Natural killer cell treated with Interleukin-12 subunit alpha and Interleukin-12 subunit beta and Interleukin-15 and Interleukin-18, amount 100 ng/mL, for 72 hours (primary cell): Measurements from ENCODE around the gene PFDN5. TPM values are rescaled to one million over a fixed set of nuclear protein-coding genes. Genes with fewer than 3 reads are reported as not detected.
"Not testable (repeated sequence)": the region's sequence is repeated elsewhere in the genome, so short reads cannot be mapped to it uniquely, and the experiment has no call there.

ENCODE experiments used
- ATAC-seq, 2 donors: fragments of 150-1000 bp; cut with Tn5 transposase in 1 of 2; sonication (Bioruptor Pico), chemical (Tn5 transposase) in 1 of 2; 2 replicates each; pipeline ENCODE4 v1.10.0; 2021
- DNase-seq: peaks from one replicate; pipeline ENCODE4 v3.0.0; 2022; ENCODE audit warnings: low spot score
- H3K27ac Mint-ChIP-seq, 2 donors: 1 replicate in 1 of 2; 2 replicates in 1 of 2; pipeline ENCODE4 v1.8.0; 2022; ENCODE audit warnings: mixed read lengths in 2 of 2, mild to moderate bottlenecking in 1 of 2, moderate library complexity in 1 of 2
- H3K27me3 Mint-ChIP-seq, 2 donors: 1 replicate in 1 of 2; 2 replicates in 1 of 2; pipeline ENCODE4 v1.8.0; 2022; ENCODE audit warnings: mixed read lengths in 2 of 2
- H3K36me3 Mint-ChIP-seq: one replicate; pipeline ENCODE4 v1.8.0; 2022; ENCODE audit warnings: mixed read lengths
- H3K4me1 Mint-ChIP-seq, 2 donors: 1 replicate in 1 of 2; 2 replicates in 1 of 2; pipeline ENCODE4 v1.8.0; 2022; ENCODE audit warnings: low read depth in 2 of 2, mixed read lengths in 2 of 2, mild to moderate bottlenecking in 1 of 2
- H3K4me3 Mint-ChIP-seq: one replicate; pipeline ENCODE4 v1.8.0; 2022; ENCODE audit warnings: mixed read lengths
- H3K9me3 Mint-ChIP-seq: 2 replicates; pipeline ENCODE4 v1.8.0; 2022; ENCODE audit warnings: mixed read lengths
- total RNA-seq, 2 donors: library from RNA; stranded (reverse); gene quantifications; one replicate each; pipeline ENCODE4 v1.2.3, GENCODE V29; 2022

Gene PFDN5
- total RNA-seq, 2 donors from 2014 or later = 199 to 233 TPM

- H3K9me3 Mint-ChIP-seq = no peaks in the 10 kb centered on the region
- H3K27me3 Mint-ChIP-seq = no peaks in the 10 kb centered on the region
- no peak for ATAC-seq
- H3K4me3 Mint-ChIP-seq = peak overlapping the region; percentile 91
- no peak for DNase-seq
- no peaks in the 10 kb centered on the region for H3K36me3 Mint-ChIP-seq
- peak overlapping the region; percentile 74 to 86 for H3K27ac Mint-ChIP-seq
- H3K4me1 Mint-ChIP-seq = peaks cover 32 to 33% of the 10 kb centered on the region in 2 donors
Measured at GRCh38 chr12:53268630-53269562, 26.4 kb upstream of the PFDN5 start.

GRCh38 chr12:53274445-53274844 lies 20.9 kb upstream of the PFDN5 start:
- Mint-ChIP-seq H3K27me3 (no peaks in the 10 kb centered on the region), H3K36me3 (peaks cover 4% of the 10 kb centered on the region), H3K4me3 (no peak overlapping the region), H3K4me1 (peaks cover 10% of the 10 kb centered on the region in 2 donors), H3K9me3 (no peaks in the 10 kb centered on the region), H3K27ac (no peak overlapping the region)
- ATAC-seq (no peak), DNase-seq (no peak)

DNA sequence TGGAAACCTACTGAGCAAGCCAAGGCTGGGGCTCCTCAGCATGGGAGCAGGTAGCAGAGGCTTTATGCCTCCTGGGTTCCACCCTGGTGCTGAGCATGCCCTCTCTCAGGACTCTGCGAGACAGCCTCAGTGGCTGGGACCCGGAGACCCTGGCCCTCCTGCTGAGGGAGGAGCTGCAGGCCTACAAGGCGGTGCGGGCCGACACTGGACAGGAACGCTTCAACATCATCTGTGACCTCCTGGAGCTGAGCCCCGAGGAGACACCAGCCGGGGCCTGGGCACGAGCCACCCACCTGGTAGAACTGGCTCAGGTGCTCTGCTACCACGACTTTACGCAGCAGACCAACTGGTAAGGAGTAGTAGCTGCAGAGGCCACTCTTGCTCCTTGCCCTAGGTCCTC lies 18.8 kb upstream of the PFDN5 start:
- H3K9me3 Mint-ChIP-seq = no peaks in the 10 kb centered on the region
- no peak overlapping the region for H3K27ac Mint-ChIP-seq
- ATAC-seq = peak in 1 of 2 donors; percentile 38
- no peaks in the 10 kb centered on the region for H3K27me3 Mint-ChIP-seq
- DNase-seq = no peak
- no peak overlapping the region for H3K4me3 Mint-ChIP-seq
- H3K4me1 Mint-ChIP-seq = no peaks in the 10 kb centered on the region
- peaks cover 7% of the 10 kb centered on the region for H3K36me3 Mint-ChIP-seq

GRCh38 chr12:53277981-53278380 lies 17.4 kb upstream of the PFDN5 start:
- Mint-ChIP-seq H3K4me3 (no peak overlapping the region), H3K36me3 (peaks cover 7% of the 10 kb centered on the region), H3K4me1 (no peaks in the 10 kb centered on the region), H3K9me3 (no peaks in the 10 kb centered on the region), H3K27me3 (no peaks in the 10 kb centered on the region), H3K27ac (no peak overlapping the region)
- ATAC-seq (no peak), DNase-seq (no peak)

- no peaks in the 10 kb centered on the region for H3K27me3 Mint-ChIP-seq
- peaks cover 7% of the 10 kb centered on the region for H3K36me3 Mint-ChIP-seq
- H3K27ac Mint-ChIP-seq = no peak overlapping the region
- DNase-seq (no peak), ATAC-seq (no peak)
- H3K4me1 Mint-ChIP-seq = no peaks in the 10 kb centered on the region
- no peaks in the 10 kb centered on the region for H3K9me3 Mint-ChIP-seq
- no peak overlapping the region for H3K4me3 Mint-ChIP-seq
Measured at GRCh38 chr12:53279283-53279869, 16.0 kb upstream of the PFDN5 start.

- no peak for ATAC-seq
Measured at GRCh38 chr12:53279888-53280498, 15.3 kb upstream of the PFDN5 start.

GRCh38 chr12:53286448-53286847 lies 8.9 kb upstream of the PFDN5 start:
- no peak for ATAC-seq
- Mint-ChIP-seq H3K9me3 (no peaks in the 10 kb centered on the region), H3K36me3 (peaks cover 5% of the 10 kb centered on the region), H3K4me3 (no peak overlapping the region), H3K27me3 (no peaks in the 10 kb centered on the region), H3K4me1 (peaks cover 6 to 9% of the 10 kb centered on the region in 2 donors), H3K27ac (no peak overlapping the region)
- DNase-seq = no peak

More at GRCh38 chr12:53279888-53280498, 15.3 kb upstream of the PFDN5 start:
- no peaks in the 10 kb centered on the region for H3K27me3 Mint-ChIP-seq
- peaks cover 7% of the 10 kb centered on the region for H3K36me3 Mint-ChIP-seq
- no peak overlapping the region for H3K27ac Mint-ChIP-seq
- no peak for DNase-seq
- H3K4me3 Mint-ChIP-seq = no peak overlapping the region
- no peaks in the 10 kb centered on the region for H3K9me3 Mint-ChIP-seq
- H3K4me1 Mint-ChIP-seq = no peaks in the 10 kb centered on the region

GRCh38 chr12:53287741-53288216 lies 7.6 kb upstream of the PFDN5 start:
- Mint-ChIP-seq H3K27me3 (no peaks in the 10 kb centered on the region), H3K9me3 (no peaks in the 10 kb centered on the region), H3K36me3 (peaks cover 5% of the 10 kb centered on the region), H3K4me1 (peaks cover 6 to 9% of the 10 kb centered on the region in 2 donors), H3K4me3 (no peak overlapping the region), H3K27ac (no peak overlapping the region)
- ATAC-seq (peak; percentile 61 to 76), DNase-seq (peak; percentile 76)

DNA sequence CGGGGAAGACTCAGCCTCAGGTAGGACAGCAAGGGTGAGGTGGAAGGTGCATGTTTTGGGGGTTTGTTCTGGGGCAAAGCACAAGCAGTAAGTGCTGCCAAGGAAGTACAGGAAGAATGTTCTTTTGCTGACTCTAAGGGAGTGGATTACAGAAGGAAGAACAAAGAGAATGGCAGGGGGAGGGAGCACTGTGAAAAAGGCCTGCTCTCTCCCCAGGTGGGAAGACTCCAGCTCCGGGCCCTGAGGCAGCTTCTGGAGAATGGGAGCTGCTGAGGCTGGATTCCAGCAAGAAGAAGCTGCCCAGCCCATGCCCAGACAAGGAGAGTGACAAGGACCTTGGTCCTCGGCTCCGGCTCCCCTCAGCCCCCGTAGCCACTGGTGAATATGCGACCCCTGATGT lies 7.0 kb upstream of the PFDN5 start:
- Mint-ChIP-seq H3K27ac (no peak overlapping the region), H3K27me3 (no peaks in the 10 kb centered on the region), H3K9me3 (no peaks in the 10 kb centered on the region), H3K36me3 (peaks cover 5% of the 10 kb centered on the region), H3K4me1 (peaks cover 6 to 9% of the 10 kb centered on the region in 2 donors), H3K4me3 (no peak overlapping the region)
- DNase-seq (no peak), ATAC-seq (no peak)

GRCh38 chr12:53289891-53290290 lies 5.5 kb upstream of the PFDN5 start:
- no peak overlapping the region for H3K27ac Mint-ChIP-seq
- no peak overlapping the region for H3K4me3 Mint-ChIP-seq
- peaks cover 5% of the 10 kb centered on the region for H3K36me3 Mint-ChIP-seq
- H3K4me1 Mint-ChIP-seq = peaks cover 10% of the 10 kb centered on the region in 2 donors
- H3K27me3 Mint-ChIP-seq = no peaks in the 10 kb centered on the region
- no peaks in the 10 kb centered on the region for H3K9me3 Mint-ChIP-seq
- ATAC-seq (no peak), DNase-seq (no peak)

- ATAC-seq (no peak), DNase-seq (no peak)
- no peaks in the 10 kb centered on the region for H3K9me3 Mint-ChIP-seq
- H3K27me3 Mint-ChIP-seq = no peaks in the 10 kb centered on the region
- H3K36me3 Mint-ChIP-seq = peaks cover 5% of the 10 kb centered on the region
- no peak overlapping the region for H3K27ac Mint-ChIP-seq
- no peak overlapping the region for H3K4me3 Mint-ChIP-seq
- H3K4me1 Mint-ChIP-seq = peaks cover 13 to 14% of the 10 kb centered on the region in 2 donors
Measured at GRCh38 chr12:53290661-53291060, 4.7 kb upstream of the PFDN5 start.

DNA sequence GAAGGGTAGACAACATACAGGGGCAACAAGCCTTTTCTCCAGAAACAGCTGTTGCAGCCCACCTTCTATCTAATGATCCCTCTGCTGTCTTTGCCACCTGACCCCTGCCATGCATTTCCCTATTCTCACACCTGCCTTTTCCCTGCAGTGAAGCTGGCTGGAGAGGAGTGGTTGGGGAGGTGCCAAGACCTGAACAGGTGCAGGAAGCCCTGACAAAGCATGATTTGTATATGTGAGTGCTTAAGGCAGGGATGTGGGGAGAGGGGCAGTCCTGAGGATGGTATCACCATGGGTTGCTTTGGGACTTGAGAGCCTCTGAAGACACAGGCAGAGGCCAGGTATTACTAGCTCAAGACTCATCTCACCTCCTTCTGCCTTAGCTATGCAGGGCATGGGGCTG lies 2.9 kb upstream of the PFDN5 start:
- DNase-seq (no peak), ATAC-seq (no peak)
- Mint-ChIP-seq H3K27ac (no peak overlapping the region), H3K36me3 (peaks cover 5% of the 10 kb centered on the region), H3K9me3 (no peaks in the 10 kb centered on the region), H3K27me3 (no peaks in the 10 kb centered on the region), H3K4me3 (no peak overlapping the region), H3K4me1 (peaks cover 27 to 31% of the 10 kb centered on the region in 2 donors)

DNA sequence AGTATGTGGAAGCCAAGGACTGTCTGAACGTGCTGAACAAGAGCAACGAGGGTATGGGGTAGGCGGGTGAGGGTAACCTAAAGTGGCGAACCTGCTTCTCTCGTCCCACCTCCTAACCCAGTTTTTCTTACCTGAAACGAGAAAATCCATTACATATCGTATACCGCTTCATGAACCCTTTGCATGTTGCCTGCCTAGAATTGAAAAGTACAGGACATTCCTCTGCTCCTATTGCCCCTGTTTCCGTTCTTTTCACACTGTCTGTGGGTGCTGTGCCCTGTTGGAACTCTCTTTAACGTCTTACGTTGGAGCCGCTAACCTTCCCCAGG lies 513 bp downstream of the PFDN5 start:
- Mint-ChIP-seq H3K27ac (peak overlapping the region; percentile 86 to 97), H3K9me3 (no peaks in the 10 kb centered on the region), H3K27me3 (no peaks in the 10 kb centered on the region), H3K36me3 (peaks cover 18% of the 10 kb centered on the region), H3K4me3 (peak overlapping the region; percentile 97), H3K4me1 (peaks cover 49 to 50% of the 10 kb centered on the region in 2 donors)
- ATAC-seq = no peak
- no peak for DNase-seq

GRCh38 chr12:53297106-53297505 lies 1.8 kb downstream of the PFDN5 start:
- H3K9me3 Mint-ChIP-seq, DNase-seq, ATAC-seq, H3K27me3 Mint-ChIP-seq: not testable (repeated sequence)
- H3K36me3 Mint-ChIP-seq = peaks cover 24% of the 10 kb centered on the region
- peak overlapping the region; percentile 64 to 97 for H3K27ac Mint-ChIP-seq
- H3K4me3 Mint-ChIP-seq = peak overlapping the region; percentile 97
- H3K4me1 Mint-ChIP-seq = peaks cover 57 to 61% of the 10 kb centered on the region in 2 donors
